ENCODE data around the gene TMEM132C.

The TMEM132C gene

GRCh38 chr12:128415036-128415560, 148.1 kb downstream of the TMEM132C start:
- DNase-seq (ENCODE audit: low read depth in 2 of 2), result no peak

GRCh38 chr12:128418944-128419343, 152.0 kb downstream of the TMEM132C start:
- DNase-seq (ENCODE audit: low read depth in 2 of 2), result no peak

GRCh38 chr12:128420163-128420562, 153.2 kb downstream of the TMEM132C start:
- DNase-seq (ENCODE audit: low read depth in 2 of 2), result no peak

GRCh38 chr12:128421375-128421774, 154.4 kb downstream of the TMEM132C start:
- DNase-seq (ENCODE audit: low read depth in 2 of 2), result no peak

- no peak for DNase-seq (ENCODE audit: low read depth in 2 of 2)
Measured at GRCh38 chr12:128423205-128423604, 156.2 kb downstream of the TMEM132C start.

- DNase-seq (ENCODE audit: low read depth in 2 of 2), result no peak
Measured at GRCh38 chr12:128424931-128425431, 158.0 kb downstream of the TMEM132C start.

GRCh38 chr12:128425666-128426331, 158.8 kb downstream of the TMEM132C start:
- no peak for DNase-seq (ENCODE audit: low read depth in 2 of 2)

GRCh38 chr12:128426511-128426910, 159.5 kb downstream of the TMEM132C start:
- DNase-seq (ENCODE audit: low read depth in 2 of 2), result no peak

GRCh38 chr12:128439796-128440195, 172.8 kb downstream of the TMEM132C start:
- no peak for DNase-seq (ENCODE audit: low read depth in 2 of 2)

- no peak for DNase-seq (ENCODE audit: low read depth in 2 of 2)
Measured at GRCh38 chr12:128442096-128442495, 175.1 kb downstream of the TMEM132C start.

- DNase-seq (ENCODE audit: low read depth in 2 of 2), result no peak
Measured at GRCh38 chr12:128444598-128444997, 177.6 kb downstream of the TMEM132C start.

- DNase-seq (ENCODE audit: low read depth in 2 of 2), result no peak
Measured at GRCh38 chr12:128445415-128446127, 178.6 kb downstream of the TMEM132C start.

- no peak for DNase-seq (ENCODE audit: low read depth in 2 of 2)
Measured at GRCh38 chr12:128449146-128449894, 182.3 kb downstream of the TMEM132C start.

GRCh38 chr12:128450810-128451209, 183.8 kb downstream of the TMEM132C start:
- no peak for DNase-seq (ENCODE audit: low read depth in 2 of 2)

- DNase-seq (ENCODE audit: low read depth in 2 of 2), result no peak
Measured at GRCh38 chr12:128455851-128456250, 188.9 kb downstream of the TMEM132C start.

- no peak for DNase-seq (ENCODE audit: low read depth in 2 of 2)
Measured at GRCh38 chr12:128456922-128457321, 190.0 kb downstream of the TMEM132C start.

- DNase-seq (ENCODE audit: low read depth in 2 of 2), result no peak
Measured at GRCh38 chr12:128458301-128458974, 191.5 kb downstream of the TMEM132C start.

GRCh38 chr12:128459067-128459466, 192.1 kb downstream of the TMEM132C start:
- DNase-seq (ENCODE audit: low read depth in 2 of 2), result no peak

GRCh38 chr12:128463881-128464280, 196.9 kb downstream of the TMEM132C start:
- DNase-seq (ENCODE audit: low read depth in 2 of 2), result no peak

GRCh38 chr12:128467882-128468281, 200.9 kb downstream of the TMEM132C start:
- DNase-seq (ENCODE audit: low read depth in 2 of 2), result no peak

- DNase-seq (ENCODE audit: low read depth in 2 of 2), result no peak
Measured at GRCh38 chr12:128468926-128469325, 202.0 kb downstream of the TMEM132C start.

- no peak for DNase-seq (ENCODE audit: low read depth in 2 of 2)
Measured at GRCh38 chr12:128471491-128471890, 204.5 kb downstream of the TMEM132C start.
